Stimulated activated CD8-positive, alpha-beta memory T cell treated with anti-CD3 and anti-CD28 coated beads, Interleukin-4, amount 100 ng/mL, for 24 hours (primary cell): ENCODE results near the gene PGAP3.

Experiments used
- DNase-seq: peaks from one replicate; pipeline ENCODE4 v3.0.0-alpha.2; 2020; ENCODE audit warnings: low read depth

Gene PGAP3

GRCh38 chr17:39696731-39697130 is 8.9 kb upstream of the PGAP3 start:
- DNase-seq, result no peak

GRCh38 chr17:39695089-39695474 is 7.2 kb upstream of the PGAP3 start:
- DNase-seq, result no peak

- no peak for DNase-seq
These were observed 6.7 kb upstream of the PGAP3 start for GRCh38 chr17:39694593-39694992.

- no peak for DNase-seq
These were observed 1.1 kb upstream of the PGAP3 start for GRCh38 chr17:39688945-39689344.

GRCh38 chr17:39688475-39688835 is 598 bp upstream of the PGAP3 start:
- DNase-seq, result no peak

GRCh38 chr17:39687101-39687545 is 734 bp downstream of the PGAP3 start:
- DNase-seq, result no peak

GRCh38 chr17:39684369-39685192 is 3.3 kb downstream of the PGAP3 start:
- no peak for DNase-seq

- DNase-seq, result no peak
These were observed 4.4 kb downstream of the PGAP3 start for GRCh38 chr17:39683295-39683939.

- DNase-seq, result no peak
These were observed 8.2 kb downstream of the PGAP3 start for GRCh38 chr17:39679521-39680192.

GRCh38 chr17:39678340-39679116 is 9.3 kb downstream of the PGAP3 start:
- DNase-seq, result no peak

- DNase-seq, result no peak
These were observed 10.1 kb downstream of the PGAP3 start for GRCh38 chr17:39677542-39678339.

GRCh38 chr17:39677072-39677471 is 10.8 kb downstream of the PGAP3 start:
- no peak for DNase-seq

- peak; percentile 22 for DNase-seq
These were observed 11.5 kb downstream of the PGAP3 start for GRCh38 chr17:39676198-39676819.

GRCh38 chr17:39675390-39676082 is 12.3 kb downstream of the PGAP3 start:
- DNase-seq, result no peak

GRCh38 chr17:39674702-39675389 is 13.0 kb downstream of the PGAP3 start:
- no peak for DNase-seq

GRCh38 chr17:39674179-39674578 is 13.7 kb downstream of the PGAP3 start:
- DNase-seq, result no peak

- DNase-seq, result no peak
These were observed 14.3 kb downstream of the PGAP3 start for GRCh38 chr17:39673335-39674081.

GRCh38 chr17:39672522-39673334 is 15.1 kb downstream of the PGAP3 start:
- no peak for DNase-seq
